K562 (cell line): ENCODE results near the gene FAM43B. TPM values are rescaled to one million over a fixed set of nuclear protein-coding genes. Genes with fewer than 3 reads are reported as not detected.

Experiments used
- ATAC-seq: fragments of 200-7000 bp; cut with Tn5 transposase; 3 replicates; pipeline ENCODE4 v1.9.1; 2020; ENCODE audit warnings: moderate library complexity
- Bru-seq: library from RNA; stranded (reverse); fragments of 400-500 nt; gene quantifications from one replicate; lab custom pipeline; 2021; lab: Mats Ljungman, UMichigan
- BruChase-seq, 2 experiments: library from RNA; stranded (reverse); fragments of 400-500 nt; gene quantifications; one replicate each; lab custom pipeline; 2021; lab: Mats Ljungman, UMichigan
- BruUV-seq: library from RNA; stranded (reverse); fragments of 400-500 nt; replicated peaks from 2 replicates; lab custom pipeline; 2021; lab: Mats Ljungman, UMichigan
- CTCF ChIA-PET: fragments of 300-600 bp; formaldehyde crosslinking; extraction: SDS; loops from one replicate; lab custom pipeline; 2021; ENCODE audit warnings: low intra/inter-chr PET ratio; lab: Yijun Ruan, JAX
- POLR2A ChIA-PET: fragments of 300-600, 350-650 bp; sonication (Branson Sonifier 250); formaldehyde crosslinking; extraction: SDS; loops from one replicate; lab custom pipeline; 2021; ENCODE audit warnings: antibody characterized with exemption, inconsistent platforms; lab: Yijun Ruan, JAX
- DNase-seq, 4 experiments: peaks; one replicate each; pipeline versions ENCODE4 v3.0.0 to v3.0.0-alpha.2; 2011 to 2018; ENCODE audit warnings: low spot score in 3 of 4, mixed read lengths in 3 of 4; ENCODE audit errors: extremely low read depth in 1 of 4
- FAIRE-seq: peaks from 2 replicates; lab custom pipeline; 2011; peaks lifted over from hg19 to GRCh38; lab: Jason Lieb, UNC
- H2AFZ ChIP-seq: 2 replicates; pipeline ENCODE4 v1.6.0; 2011; ENCODE audit warnings: low read depth, low read length, control low read depth, inconsistent platforms
- H3K27ac ChIP-seq: fragments of 200-600 bp; 3 replicates; pipeline ENCODE4 v1.8.0; 2011; ENCODE audit warnings: low read depth, mild to moderate bottlenecking, control low read depth, inconsistent platforms, low read length, moderate library complexity, mixed read lengths; ENCODE audit errors: extremely low read depth
- H3K27me3 ChIP-seq, 2 experiments: fragments of 300-600 bp in 1 of 2; 2 replicates in 1 of 2; 3 replicates in 1 of 2; pipeline versions ENCODE4 v1.6.0 to v1.8.0; 2011; ENCODE audit warnings: inconsistent platforms in 2 of 2, low read length in 2 of 2, mild to moderate bottlenecking in 1 of 2, mixed read lengths in 1 of 2, moderate library complexity in 1 of 2; ENCODE audit not compliant: control insufficient read depth in 2 of 2, insufficient read depth in 2 of 2
- H3K36me3 ChIP-seq: fragments of 300-600 bp; 3 replicates; pipeline ENCODE4 v1.8.0; 2011; ENCODE audit warnings: mild to moderate bottlenecking, low read length, inconsistent platforms; ENCODE audit not compliant: control insufficient read depth, insufficient read depth
- H3K4me1 ChIP-seq, 2 experiments: fragments of 200-600 bp in 1 of 2; replicated peaks in 1 of 2; 2 replicates in 1 of 2; 3 replicates in 1 of 2; pipeline versions ENCODE4 v1.5.1 to v1.8.0; 2011; ENCODE audit warnings: inconsistent platforms in 2 of 2, low read length in 2 of 2, mild to moderate bottlenecking in 1 of 2, mixed read lengths in 1 of 2, moderate library complexity in 1 of 2; ENCODE audit not compliant: control insufficient read depth in 2 of 2, insufficient read depth in 2 of 2
- H3K4me2 ChIP-seq: 2 replicates; pipeline ENCODE4 v1.6.1; 2011; ENCODE audit warnings: low read length, control low read depth, inconsistent platforms, mixed read lengths; ENCODE audit not compliant: insufficient read depth
- H3K4me3 ChIP-seq: fragments of 200-600 bp; sonication (generic), shearing (Covaris generic); 2 replicates; pipeline ENCODE4 v1.5.1; 2016; ENCODE audit warnings: control low read depth, inconsistent platforms
- H3K79me2 ChIP-seq: fragments of 200-600 bp; 3 replicates; pipeline ENCODE4 v1.8.0; 2011; ENCODE audit warnings: low read length, inconsistent platforms; ENCODE audit not compliant: control insufficient read depth, insufficient read depth
- H3K9ac ChIP-seq, 2 experiments: 2 replicates each; pipeline versions ENCODE4 v1.6.0 to v1.6.1; 2011; ENCODE audit warnings: low read depth in 2 of 2, low read length in 2 of 2, control low read depth in 1 of 2, inconsistent platforms in 1 of 2, mild to moderate bottlenecking in 1 of 2, mixed read lengths in 1 of 2; ENCODE audit not compliant: insufficient read depth in 1 of 2
- H3K9me1 ChIP-seq: one replicate; pipeline ENCODE4 v1.6.0; 2011; ENCODE audit warnings: inconsistent platforms, mild to moderate bottlenecking, low read length, moderate library complexity; ENCODE audit not compliant: control insufficient read depth, insufficient read depth
- H3K9me3 ChIP-seq: replicated peaks from 2 replicates; pipeline ENCODE4 v1.5.1; 2011; ENCODE audit warnings: low read depth, low read length, inconsistent platforms; ENCODE audit not compliant: control insufficient read depth, insufficient read depth
- H4K20me1 ChIP-seq: replicated peaks from 2 replicates; pipeline ENCODE4 v1.6.1; 2011; ENCODE audit warnings: low read length, inconsistent platforms, mixed read lengths; ENCODE audit not compliant: control insufficient read depth, insufficient read depth
- ATF7 ChIP-seq: fragments of 450-650 bp; IDR thresholded peaks from 2 replicates; pipeline ENCODE4 v1.7.1; 2014; ENCODE audit warnings: mild to moderate bottlenecking, moderate library complexity
- HNRNPL ChIP-seq: fragments of 200-400 bp; formaldehyde crosslinking; IDR thresholded peaks from 2 replicates; pipeline ENCODE4 v1.6.1; 2017; ENCODE audit warnings: low read depth, mild to moderate bottlenecking, low read length
- NRF1 ChIP-seq, 2 experiments: fragments of 450-650 bp; IDR thresholded peaks in 1 of 2; conservative IDR thresholded peaks in 1 of 2; 2 replicates each; pipeline ENCODE4 v1.6.1; 2014; ENCODE audit warnings: mild to moderate bottlenecking in 2 of 2
- PHF8 ChIP-seq: fragments of 200-600 bp; sonication (generic); IDR thresholded peaks from 2 replicates; pipeline ENCODE4 v1.6.1; 2012; ENCODE audit warnings: mixed run types, mild to moderate bottlenecking, inconsistent platforms, low read length, moderate library complexity, borderline replicate concordance
- WGBS: fragments of 100-300 bp; shearing (Covaris generic); methylation state at CpG from one replicate; pipeline ENCODE4 v1.1.6; 2016; ENCODE audit warnings: low coverage, mixed read lengths; ENCODE audit not compliant: insufficient coverage; ENCODE audit errors: missing lambda C conversion rate; 5-methylcytosine and 5-hydroxymethylcytosine counted together
- in situ Hi-C: fragments of 300-500 bp; cut with MboI; formaldehyde crosslinking; loops from 4 replicates; pipeline ENCODE4 v1.15.0; 2018; ENCODE audit warnings: inconsistent platforms, mixed read lengths
- intact Hi-C: fragments of 100-400 bp; cut with micrococcal nuclease; formaldehyde crosslinking; loops from 2 replicates; pipeline ENCODE4 v1.14.2; 2022
- long read RNA-seq, 3 experiments: library from polyadenylated mRNA in 2 of 3; library from RNA in 1 of 3; unstranded in 2 of 3; stranded (forward) in 1 of 3; transcript quantifications; one replicate each; pipeline ENCODE4 v2.0.0, GENCODE V29; 2019 to 2022
- polyA minus RNA-seq, 3 experiments: library from RNA; depleted of rRNA, polyadenylated mRNA; stranded (reverse); fragments of >200 nt; gene quantifications; 2 replicates each; pipeline ENCODE4 v1.2.3, GENCODE V29; 2011
- polyA plus RNA-seq, 8 experiments: library from polyadenylated mRNA; depleted of rRNA in 4 of 8; stranded (reverse) in 5 of 8; unstranded in 3 of 8; fragments of >200 nt; fragmentation: Nextera tagmentation in 2 of 8; fragmentation: Illumina TruSeq in 1 of 8; extraction: Ambion mirVana in 2 of 8; extraction: Trizol in 1 of 8; gene quantifications; 2 replicates each; pipeline versions ENCODE4 v1.2.1 to v1.2.3, GENCODE V29; 2011 to 2014; ENCODE audit warnings: inconsistent platforms in 1 of 8, missing spikeins in 1 of 8
- total RNA-seq, 7 experiments: library from RNA; depleted of rRNA in 6 of 7; stranded (reverse); fragments of >200 nt in 6 of 7; fragmentation: Illumina TruSeq in 2 of 7; extraction: Trizol in 2 of 7; gene quantifications; 2 replicates each; pipeline versions ENCODE4 v1.2.1 to v1.2.3, GENCODE V29; 2011 to 2021; ENCODE audit warnings: low replicate concordance in 1 of 7
- TF ChIP-seq, protein P1 (sequence below): fragments of 450-650 bp; IDR thresholded peaks from 2 replicates; pipeline ENCODE4 v1.6.1; 2018; ENCODE audit not compliant: partially characterized antibody
- TF ChIP-seq, protein P2 (sequence below), 2 experiments: fragments of 450-650 bp in 1 of 2; IDR thresholded peaks; 2 replicates each; pipeline ENCODE4 v1.6.1; 2011 to 2017; ENCODE audit warnings: low read depth in 2 of 2, antibody characterized with exemption in 1 of 2, borderline replicate concordance in 1 of 2, low read length in 1 of 2, mild to moderate bottlenecking in 1 of 2, mixed read lengths in 1 of 2; ENCODE audit not compliant: control insufficient read depth in 1 of 2

The FAM43B gene, protein sequence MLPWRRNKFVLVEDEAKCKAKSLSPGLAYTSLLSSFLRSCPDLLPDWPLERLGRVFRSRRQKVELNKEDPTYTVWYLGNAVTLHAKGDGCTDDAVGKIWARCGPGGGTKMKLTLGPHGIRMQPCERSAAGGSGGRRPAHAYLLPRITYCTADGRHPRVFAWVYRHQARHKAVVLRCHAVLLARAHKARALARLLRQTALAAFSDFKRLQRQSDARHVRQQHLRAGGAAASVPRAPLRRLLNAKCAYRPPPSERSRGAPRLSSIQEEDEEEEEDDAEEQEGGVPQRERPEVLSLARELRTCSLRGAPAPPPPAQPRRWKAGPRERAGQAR
- not detected in 2 replicates for total RNA-seq (2011; cell fraction: chromatin; rRNA removed; ENCODE audit: low replicate concordance)
- not detected in 2 replicates for total RNA-seq (2011; cell fraction: nucleolus; rRNA removed)
- not detected in 2 replicates for total RNA-seq (2011; cell fraction: nucleoplasm; rRNA removed)
- total RNA-seq (2014; rRNA removed) (not detected in 2 replicates), total RNA-seq (2014; rRNA removed; fragmentation: Illumina TruSeq; extraction: Trizol) (not detected in 2 replicates), total RNA-seq (2015; rRNA removed; fragmentation: Illumina TruSeq; extraction: Trizol) (not detected in 2 replicates), total RNA-seq (2021) (not detected in 2 replicates), polyA plus RNA-seq (2011; rRNA removed) (not detected in 2 replicates), polyA plus RNA-seq (2014; fragmentation: Illumina TruSeq; extraction: Trizol) (not detected in 2 replicates), polyA plus RNA-seq (2014; fragmentation: Nextera tagmentation; extraction: Ambion mirVana) (not detected), polyA plus RNA-seq (2014; rRNA removed) (not detected in 2 replicates), polyA minus RNA-seq (2011; rRNA and poly(A)+ RNA removed) (not detected in 2 replicates), Bru-seq, nascent RNA (not detected), BruChase-seq, experiment 1, labeled RNA remaining after a 2-hour chase (not detected), BruChase-seq, experiment 2, labeled RNA remaining after a 6-hour chase (percentile 25 among the genes with signal in this experiment)
- 0.03 TPM in 1 of 2 replicates, not detected in the other for polyA plus RNA-seq (2011; cell fraction: cytosol; rRNA removed)
- not detected in 2 replicates for polyA plus RNA-seq (2011; cell fraction: nucleus; rRNA removed)
- 0.06 TPM in 1 of 2 replicates, not detected in the other for polyA plus RNA-seq (2012)
- polyA minus RNA-seq (2011; cell fraction: cytosol; rRNA and poly(A)+ RNA removed): not detected in 2 replicates
- not detected in 2 replicates for polyA minus RNA-seq (2011; cell fraction: nucleus; rRNA and poly(A)+ RNA removed)
- long read RNA-seq, experiment 1: 0 reads
- long read RNA-seq, experiment 2: 0 reads
- long read RNA-seq, experiment 3: 0 reads

DNA sequence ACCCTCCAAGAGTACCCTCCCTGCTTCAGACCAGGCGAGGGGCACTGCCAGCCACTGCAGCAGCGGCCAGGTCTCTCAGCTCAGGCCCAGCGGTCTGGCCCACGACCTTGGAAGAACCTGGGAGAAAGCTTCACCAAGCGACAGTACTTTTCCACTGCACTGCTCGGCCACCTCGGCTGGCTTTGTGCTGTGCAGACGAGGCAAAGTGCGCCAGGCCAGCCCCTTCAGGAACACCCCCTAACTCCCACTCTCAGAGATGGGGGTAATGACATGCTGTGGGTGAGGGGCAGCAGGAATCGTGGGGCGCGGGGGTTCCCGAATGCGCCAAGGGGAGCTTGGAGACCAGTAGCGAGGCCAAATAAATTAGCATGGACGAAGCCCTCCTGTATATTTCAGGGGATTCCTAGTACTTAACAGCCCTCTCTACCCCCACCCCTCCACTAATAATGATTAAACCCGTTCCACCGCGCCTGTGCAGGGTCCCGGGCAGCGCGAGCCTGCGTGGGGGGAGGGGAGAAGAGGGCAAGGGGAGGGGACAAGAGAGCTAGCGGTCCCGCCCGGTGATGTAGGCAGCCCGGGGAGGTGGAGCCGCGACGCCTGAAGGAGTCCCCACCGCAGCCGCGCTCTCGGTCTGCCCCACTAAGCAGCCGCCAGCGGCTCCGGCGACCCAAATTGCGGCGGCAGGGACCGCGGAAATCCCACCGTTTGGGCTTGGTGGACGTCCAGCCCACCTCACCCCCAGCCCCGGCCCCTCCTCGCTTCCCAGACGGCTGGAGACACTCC lies at the start of gene FAM43B:
Gene FAM43B, plus strand, starts transcription at position 629 of the 783 bp plus-strand sequence. CDS start 401 bp downstream, outside the sequence.
- Histone ChIP-seq H2AFZ (peak within 1 kb of the TSS; percentile 48; the same call in 1 of the 2 replicates), H3K36me3 (no peaks in the 10 kb centered on the region), H3K9ac (peak within 1 kb of the TSS in 1 of 2 experiments; percentile 33; a peak in 1 of 4 replicates), H3K4me1 (peaks cover 6 to 22% of the 10 kb centered on the region in 2 experiments; a peak in 3 of 5 replicates), H3K27ac (no peak within 1 kb of the TSS), H3K79me2 (no peaks in the 10 kb centered on the region), H3K4me2 (peak within 1 kb of the TSS; percentile 16; the same call in 1 of the 2 replicates), H3K9me3 (no peaks in the 10 kb centered on the region), H3K9me1 (no peaks in the 10 kb centered on the region), H4K20me1 (no peaks in the 10 kb centered on the region), H3K4me3 (no peak within 1 kb of the TSS), H3K27me3 (peaks cover 52 to 74% of the 10 kb centered on the region in 2 experiments)
- in situ Hi-C loops: no loop called here
- FAIRE-seq (no peak), ATAC-seq (peak; percentile 81), DNase-seq (peak; percentile 44 to 75 (median 65))
- POLR2A ChIA-PET: interaction anchor here (0.6 to 1.6 kb wide), 5 partner anchors 9 to 154 kb away, joined by 3 to 5 read pairs (median 3); no protein-coding TSS in a partner anchor
- intact Hi-C loops: no loop called here
- no TSS peak for BruUV-seq
- CTCF ChIA-PET: no interaction called here
- TF ChIP-seq, protein P1, sequence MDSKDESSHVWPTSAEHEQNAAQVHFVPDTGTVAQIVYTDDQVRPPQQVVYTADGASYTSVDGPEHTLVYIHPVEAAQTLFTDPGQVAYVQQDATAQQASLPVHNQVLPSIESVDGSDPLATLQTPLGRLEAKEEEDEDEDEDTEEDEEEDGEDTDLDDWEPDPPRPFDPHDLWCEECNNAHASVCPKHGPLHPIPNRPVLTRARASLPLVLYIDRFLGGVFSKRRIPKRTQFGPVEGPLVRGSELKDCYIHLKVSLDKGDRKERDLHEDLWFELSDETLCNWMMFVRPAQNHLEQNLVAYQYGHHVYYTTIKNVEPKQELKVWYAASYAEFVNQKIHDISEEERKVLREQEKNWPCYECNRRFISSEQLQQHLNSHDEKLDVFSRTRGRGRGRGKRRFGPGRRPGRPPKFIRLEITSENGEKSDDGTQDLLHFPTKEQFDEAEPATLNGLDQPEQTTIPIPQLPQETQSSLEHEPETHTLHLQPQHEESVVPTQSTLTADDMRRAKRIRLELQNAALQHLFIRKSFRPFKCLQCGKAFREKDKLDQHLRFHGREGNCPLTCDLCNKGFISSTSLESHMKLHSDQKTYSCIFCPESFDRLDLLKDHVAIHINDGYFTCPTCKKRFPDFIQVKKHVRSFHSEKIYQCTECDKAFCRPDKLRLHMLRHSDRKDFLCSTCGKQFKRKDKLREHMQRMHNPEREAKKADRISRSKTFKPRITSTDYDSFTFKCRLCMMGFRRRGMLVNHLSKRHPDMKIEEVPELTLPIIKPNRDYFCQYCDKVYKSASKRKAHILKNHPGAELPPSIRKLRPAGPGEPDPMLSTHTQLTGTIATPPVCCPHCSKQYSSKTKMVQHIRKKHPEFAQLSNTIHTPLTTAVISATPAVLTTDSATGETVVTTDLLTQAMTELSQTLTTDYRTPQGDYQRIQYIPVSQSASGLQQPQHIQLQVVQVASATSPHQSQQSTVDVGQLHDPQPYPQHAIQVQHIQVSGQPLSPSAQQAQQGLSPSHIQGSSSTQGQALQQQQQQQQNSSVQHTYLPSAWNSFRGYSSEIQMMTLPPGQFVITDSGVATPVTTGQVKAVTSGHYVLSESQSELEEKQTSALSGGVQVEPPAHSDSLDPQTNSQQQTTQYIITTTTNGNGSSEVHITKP: peak; percentile 96
- TF ChIP-seq NRF1 (conservative IDR thresholded peaks at IDR 0.05 in 1 of 2, IDR thresholded peaks at IDR 0.05 in 1 of 2) (peak; percentile 77 to 79), HNRNPL (0 out of 2 replicates have a peak, but pooled peaks have one; percentile 28), ATF7 (peak; percentile 86), PHF8 (no peak)
- TF ChIP-seq, protein P2, sequence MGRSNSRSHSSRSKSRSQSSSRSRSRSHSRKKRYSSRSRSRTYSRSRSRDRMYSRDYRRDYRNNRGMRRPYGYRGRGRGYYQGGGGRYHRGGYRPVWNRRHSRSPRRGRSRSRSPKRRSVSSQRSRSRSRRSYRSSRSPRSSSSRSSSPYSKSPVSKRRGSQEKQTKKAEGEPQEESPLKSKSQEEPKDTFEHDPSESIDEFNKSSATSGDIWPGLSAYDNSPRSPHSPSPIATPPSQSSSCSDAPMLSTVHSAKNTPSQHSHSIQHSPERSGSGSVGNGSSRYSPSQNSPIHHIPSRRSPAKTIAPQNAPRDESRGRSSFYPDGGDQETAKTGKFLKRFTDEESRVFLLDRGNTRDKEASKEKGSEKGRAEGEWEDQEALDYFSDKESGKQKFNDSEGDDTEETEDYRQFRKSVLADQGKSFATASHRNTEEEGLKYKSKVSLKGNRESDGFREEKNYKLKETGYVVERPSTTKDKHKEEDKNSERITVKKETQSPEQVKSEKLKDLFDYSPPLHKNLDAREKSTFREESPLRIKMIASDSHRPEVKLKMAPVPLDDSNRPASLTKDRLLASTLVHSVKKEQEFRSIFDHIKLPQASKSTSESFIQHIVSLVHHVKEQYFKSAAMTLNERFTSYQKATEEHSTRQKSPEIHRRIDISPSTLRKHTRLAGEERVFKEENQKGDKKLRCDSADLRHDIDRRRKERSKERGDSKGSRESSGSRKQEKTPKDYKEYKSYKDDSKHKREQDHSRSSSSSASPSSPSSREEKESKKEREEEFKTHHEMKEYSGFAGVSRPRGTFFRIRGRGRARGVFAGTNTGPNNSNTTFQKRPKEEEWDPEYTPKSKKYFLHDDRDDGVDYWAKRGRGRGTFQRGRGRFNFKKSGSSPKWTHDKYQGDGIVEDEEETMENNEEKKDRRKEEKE (IDR thresholded peaks at IDR 0.05; ENCODE audit: borderline replicate concordance in 1 of 2, control insufficient read depth in 1 of 2, low read depth in 2 of 2, low read length in 1 of 2): no peak
- 11% methylated on average over 22 of the region's 47 CpGs for WGBS
